ENCODE data around the gene NOL12.
A peak's percentile ranks its signal among the peaks of the same experiment; 100 is the strongest.
"Not testable (repeated sequence)": the region's sequence is repeated elsewhere in the genome, so short reads cannot be mapped to it uniquely, and the experiment has no call there.

Gene NOL12

GRCh38 chr22:37681001-37681424 lies 5.1 kb upstream of the NOL12 start:
- no peak for DNase-seq (ENCODE audit: low read depth)
- no peak overlapping the region for H3K4me3 ChIP-seq (replicated peaks; ENCODE audit: low read depth, low read length)
- TF ChIP-seq CTCF (IDR thresholded peaks at IDR 0.05; ENCODE audit: low read length, missing control alignments) = no peak

- no peak overlapping the region for H3K4me3 ChIP-seq (replicated peaks; ENCODE audit: low read depth, low read length)
- TF ChIP-seq CTCF (IDR thresholded peaks at IDR 0.05; ENCODE audit: low read length, missing control alignments) = peak; percentile 97
- peak; percentile 81 for DNase-seq (ENCODE audit: low read depth)
Observed at GRCh38 chr22:37681556-37682049, 4.5 kb upstream of the NOL12 start.

DNA sequence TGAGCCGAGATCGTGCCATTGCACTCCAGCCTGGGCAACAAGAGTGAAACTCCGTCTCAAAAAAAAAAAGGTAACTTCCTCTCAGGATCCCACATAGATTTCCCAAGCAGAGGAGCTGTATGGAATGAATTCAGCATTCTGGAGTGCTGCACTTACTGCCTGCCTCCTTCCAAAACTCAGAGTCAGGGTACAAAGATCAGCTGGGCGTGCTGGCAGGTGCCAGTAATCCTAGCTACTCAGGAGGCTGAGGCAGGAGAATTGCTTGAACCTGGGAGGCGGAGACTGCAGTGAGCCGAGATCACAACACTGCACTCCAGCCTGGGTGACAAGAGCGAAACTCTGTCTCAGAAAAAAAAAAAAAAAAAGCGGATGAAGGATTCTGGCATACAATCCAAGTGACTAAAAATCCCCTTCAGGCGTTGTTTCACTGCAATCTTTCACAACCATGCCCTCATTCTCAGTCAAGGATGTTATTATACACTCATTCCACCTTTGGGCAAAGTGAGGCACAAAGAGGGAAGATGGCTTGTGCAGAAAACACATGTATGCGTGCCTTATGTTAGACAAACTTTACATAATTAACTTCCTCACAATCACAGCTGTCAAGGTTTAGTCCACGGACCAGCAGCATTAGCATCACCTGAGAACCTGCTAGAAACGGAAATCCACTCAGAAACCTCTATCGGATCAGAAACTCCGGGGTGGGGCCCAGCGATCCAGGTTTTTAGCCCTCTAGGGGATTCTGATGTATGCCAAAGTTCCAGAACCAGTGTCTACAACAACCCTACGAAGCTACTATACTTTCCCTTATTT lies 1.1 kb upstream of the NOL12 start:
- H3K4me3 ChIP-seq (replicated peaks; ENCODE audit: low read depth, low read length) = no peak overlapping the region
- no peak for TF ChIP-seq CTCF (IDR thresholded peaks at IDR 0.05; ENCODE audit: low read length, missing control alignments)
- DNase-seq (ENCODE audit: low read depth) = no peak

DNA sequence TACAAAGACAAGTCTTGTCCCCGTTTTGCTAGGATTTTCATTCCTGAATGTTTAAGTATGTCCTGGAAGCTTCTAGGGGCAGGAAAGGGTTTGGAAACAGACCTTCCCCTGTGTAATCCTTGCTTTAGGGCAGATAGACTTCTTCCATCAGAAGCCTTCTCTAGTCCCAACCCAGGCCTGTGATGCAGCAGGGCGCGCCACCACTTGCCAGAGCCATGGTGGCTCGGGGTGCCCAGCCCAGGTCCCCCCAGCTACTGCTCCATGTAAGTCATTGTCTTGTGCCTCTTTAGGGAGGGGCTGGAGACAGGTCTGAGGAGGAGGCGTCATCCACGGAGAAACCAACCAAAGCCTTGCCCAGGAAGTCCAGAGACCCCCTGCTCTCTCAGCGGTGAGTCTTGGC lies 4.3 kb downstream of the NOL12 start:
- no peak for DNase-seq (ENCODE audit: low read depth)
- TF ChIP-seq CTCF (IDR thresholded peaks at IDR 0.05; ENCODE audit: low read length, missing control alignments) = no peak
- H3K4me3 ChIP-seq (replicated peaks; ENCODE audit: low read depth, low read length) = no peak overlapping the region

DNA sequence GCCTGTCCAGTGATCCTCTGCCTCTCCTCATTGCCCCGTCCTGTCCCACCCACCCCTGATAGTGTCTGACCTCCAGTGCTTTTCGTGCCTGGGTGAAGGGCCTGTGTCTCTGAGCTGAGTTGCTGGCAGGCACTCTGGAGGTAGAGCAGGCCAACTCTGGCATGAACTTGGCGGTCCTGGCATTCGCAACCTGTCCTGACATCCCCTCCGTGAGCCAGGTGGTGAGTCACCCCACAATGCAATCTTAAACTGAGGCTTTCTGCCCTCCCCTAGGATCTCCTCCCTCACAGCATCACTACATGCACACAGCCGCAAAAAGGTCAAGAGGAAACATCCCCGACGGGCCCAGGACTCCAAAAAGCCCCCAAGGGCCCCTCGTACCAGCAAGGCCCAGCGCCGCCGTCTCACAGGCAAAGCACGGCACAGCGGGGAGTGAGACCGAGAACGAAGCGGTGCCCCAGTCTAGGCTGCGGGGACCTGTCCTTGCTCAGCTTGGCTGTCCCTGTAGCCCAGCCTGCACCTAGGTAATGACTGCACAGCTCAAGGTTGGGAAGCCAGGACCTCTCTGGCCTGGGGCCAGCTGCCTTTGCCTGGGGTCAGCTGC lies 4.9 kb downstream of the NOL12 start:
- no peak overlapping the region for H3K4me3 ChIP-seq (replicated peaks; ENCODE audit: low read depth, low read length)
- no peak for TF ChIP-seq CTCF (IDR thresholded peaks at IDR 0.05; ENCODE audit: low read length, missing control alignments)
- DNase-seq (ENCODE audit: low read depth) = no peak

DNA sequence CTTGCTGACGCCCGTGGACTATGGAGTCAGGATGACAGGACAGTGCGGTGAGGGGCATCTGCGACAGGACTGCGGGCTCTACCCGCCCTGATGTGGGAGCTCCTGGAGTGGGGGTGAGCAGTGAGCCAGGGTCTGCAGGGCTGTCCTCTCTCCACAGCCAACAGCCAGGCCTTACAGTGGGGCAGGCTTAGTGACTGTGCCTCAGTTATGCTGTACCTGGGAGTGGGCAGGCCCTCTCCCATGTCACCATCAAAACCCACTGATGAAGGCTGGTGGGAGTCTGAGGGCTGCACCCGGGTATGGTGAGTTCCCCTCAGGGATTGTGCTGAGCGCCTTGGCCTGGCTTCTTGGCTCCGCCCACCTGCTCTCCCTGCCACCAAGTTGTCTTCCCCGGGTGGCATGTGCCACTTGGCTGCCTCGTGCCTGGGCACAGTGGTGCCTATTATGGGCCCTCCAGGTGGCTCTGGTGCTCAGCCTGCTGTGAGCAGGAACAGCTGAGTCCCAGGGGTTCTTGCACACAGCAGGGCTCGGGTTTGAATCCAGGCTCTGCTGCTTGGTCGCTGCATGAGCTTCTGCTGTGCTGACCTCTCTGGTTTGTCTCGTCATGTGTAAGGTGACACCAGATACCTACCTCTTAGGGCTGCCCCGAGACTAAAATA lies 6.6 kb downstream of the NOL12 start:
- no peak for TF ChIP-seq CTCF (IDR thresholded peaks at IDR 0.05; ENCODE audit: low read length, missing control alignments)
- no peak for DNase-seq (ENCODE audit: low read depth)

DNA sequence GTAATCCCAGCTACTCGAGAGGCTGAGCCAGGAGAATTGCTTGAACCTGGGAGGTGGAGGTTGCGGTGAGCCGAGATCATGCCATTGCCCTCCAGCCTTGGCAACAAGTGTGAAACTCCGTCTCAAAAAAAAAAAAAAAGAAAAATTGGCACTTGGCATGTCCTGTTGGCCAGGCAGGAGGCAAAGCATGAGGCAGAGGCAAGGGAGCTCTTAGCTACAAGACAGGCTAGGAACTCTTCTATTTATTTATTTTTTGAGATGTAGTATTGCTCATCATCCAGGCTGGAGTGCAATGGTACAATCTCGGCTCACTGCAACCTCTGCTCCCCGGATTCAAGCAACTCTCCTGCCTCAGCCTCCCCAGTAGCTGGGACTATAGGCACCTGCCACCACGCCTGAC lies 8.0 kb downstream of the NOL12 start:
- H3K4me3 ChIP-seq (replicated peaks; ENCODE audit: low read depth, low read length); DNase-seq (ENCODE audit: low read depth): not testable (repeated sequence)

More for the DNA sequence above, 6.6 kb downstream of the NOL12 start:
- no peak overlapping the region for H3K4me3 ChIP-seq (replicated peaks; ENCODE audit: low read depth, low read length)

GRCh38 chr22:37696260-37696656 lies 10.1 kb downstream of the NOL12 start:
- peak overlapping the region; percentile 33 for H3K4me3 ChIP-seq (replicated peaks; ENCODE audit: low read depth, low read length)
- DNase-seq (ENCODE audit: low read depth) = not testable (repeated sequence)

Measured in fibroblast of pulmonary artery (primary cell).